ENCODE data around the gene MMD.

- no peak for TF ChIP-seq POLR2A (IDR thresholded peaks at IDR 0.05; ENCODE audit: low read length)
- no peak for TF ChIP-seq GATA1 (IDR thresholded peaks at IDR 0.05; ENCODE audit: low read depth, low read length)
Measured at GRCh38 chr17:55424893-55425540, 3.4 kb upstream of the MMD start.
